Endothelial cell of umbilical vein (primary cell): ENCODE measurements around the gene ST6GALNAC2. TPM values are rescaled to one million over a fixed set of nuclear protein-coding genes. Genes with fewer than 3 reads are reported as not detected.

Source experiments
- BruUV-seq: library from RNA; stranded (reverse); fragments of 400-500 nt; replicated peaks from 2 replicates; lab custom pipeline; 2021; lab: Mats Ljungman, UMichigan
- CTCF ChIA-PET: fragments of 300-600, 350-600 bp; sonication (Branson Sonifier 250); formaldehyde crosslinking; loops from one replicate; lab custom pipeline; 2021; ENCODE audit warnings: antibody characterized with exemption, inconsistent platforms; lab: Charles Lee
- POLR2A ChIA-PET: fragments of 300-600, 350-600 bp; sonication (Branson Sonifier 250); formaldehyde crosslinking; loops from one replicate; lab custom pipeline; 2021; ENCODE audit warnings: antibody characterized with exemption, inconsistent platforms; lab: Charles Lee
- DNase-seq: peaks from one replicate; pipeline ENCODE4 v3.0.0-alpha.2; 2011; ENCODE audit warnings: low read depth, low spot score
- FAIRE-seq: peaks from 2 replicates; lab custom pipeline; 2011; peaks lifted over from hg19 to GRCh38; lab: Jason Lieb, UNC
- H2AFZ ChIP-seq: 2 replicates; pipeline ENCODE4 v1.6.0; 2012; ENCODE audit warnings: low read depth, low read length, control low read depth, inconsistent platforms
- H3K27ac ChIP-seq: 2 replicates; pipeline ENCODE4 v1.5.1; 2011; ENCODE audit warnings: low read depth, mild to moderate bottlenecking, control low read depth, low read length, moderate library complexity; ENCODE audit not compliant: insufficient read depth
- H3K27me3 ChIP-seq, 2 experiments: 2 replicates each; pipeline versions ENCODE4 v1.6.0 to v1.6.1; 2011; ENCODE audit warnings: low read length in 2 of 2, mixed read lengths in 1 of 2; ENCODE audit not compliant: control insufficient read depth in 2 of 2, insufficient read depth in 2 of 2
- H3K36me3 ChIP-seq, 2 experiments: 2 replicates in 1 of 2; 3 replicates in 1 of 2; pipeline ENCODE4 v1.5.1; 2011; ENCODE audit warnings: low read length in 2 of 2, mild to moderate bottlenecking in 1 of 2, moderate library complexity in 1 of 2; ENCODE audit not compliant: control insufficient read depth in 2 of 2, insufficient read depth in 2 of 2; ENCODE audit errors: extremely low read depth in 1 of 2
- H3K4me1 ChIP-seq: 3 replicates; pipeline ENCODE4 v1.5.1; 2011; ENCODE audit warnings: mild to moderate bottlenecking, low read length; ENCODE audit not compliant: control insufficient read depth, insufficient read depth; ENCODE audit errors: extremely low read depth
- H3K4me2 ChIP-seq: 2 replicates; pipeline ENCODE4 v1.6.1; 2011; ENCODE audit warnings: low read length, control low read depth, mixed read lengths; ENCODE audit not compliant: insufficient read depth
- H3K4me3 ChIP-seq, 3 experiments: fragments of 200-600 bp in 1 of 3; sonication (generic), shearing (Covaris generic) in 1 of 3; replicated peaks in 1 of 3; 2 replicates each; pipeline ENCODE4 v1.5.1; 2011 to 2016; ENCODE audit warnings: control low read depth in 3 of 3, low read length in 3 of 3, mild to moderate bottlenecking in 2 of 3, inconsistent platforms in 1 of 3, low read depth in 1 of 3, moderate library complexity in 1 of 3; ENCODE audit not compliant: insufficient read depth in 1 of 3
- H3K79me2 ChIP-seq: 2 replicates; pipeline ENCODE4 v1.6.0; 2012; ENCODE audit warnings: low read length, inconsistent platforms; ENCODE audit not compliant: control insufficient read depth, insufficient read depth
- H3K9ac ChIP-seq: replicated peaks from 2 replicates; pipeline ENCODE3; 2011; ENCODE audit warnings: low read length, control low read depth; ENCODE audit not compliant: insufficient read depth; ENCODE audit errors: extremely low read depth
- H3K9me1 ChIP-seq: replicated peaks from 3 replicates; pipeline ENCODE4 v1.6.0; 2011; ENCODE audit warnings: mild to moderate bottlenecking, low read length; ENCODE audit not compliant: control insufficient read depth, insufficient read depth; ENCODE audit errors: extremely low read depth
- H3K9me3 ChIP-seq: replicated peaks from 2 replicates; pipeline ENCODE4 v1.5.1; 2012; ENCODE audit warnings: low read length, inconsistent platforms; ENCODE audit not compliant: control insufficient read depth, insufficient read depth
- H4K20me1 ChIP-seq: replicated peaks from 2 replicates; pipeline ENCODE3; 2011; ENCODE audit warnings: mild to moderate bottlenecking, low read length; ENCODE audit not compliant: control insufficient read depth, insufficient read depth; ENCODE audit errors: extremely low read depth
- EZH2 ChIP-seq: IDR thresholded peaks from 2 replicates; pipeline ENCODE4 v1.6.1; 2012; ENCODE audit warnings: borderline replicate concordance, low read depth, mild to moderate bottlenecking, moderate library complexity, low read length, inconsistent platforms; ENCODE audit not compliant: severe bottlenecking
- FOS ChIP-seq: IDR thresholded peaks from 2 replicates; pipeline ENCODE4 v1.6.1; 2011; ENCODE audit warnings: mild to moderate bottlenecking, low read length, moderate library complexity, borderline replicate concordance; ENCODE audit not compliant: insufficient read depth
- GATA2 ChIP-seq: IDR thresholded peaks from 2 replicates; pipeline ENCODE4 v1.7.0; 2011; ENCODE audit warnings: low read depth, mild to moderate bottlenecking, moderate library complexity, mixed read lengths, low read length; ENCODE audit not compliant: insufficient read length, insufficient read depth
- JUN ChIP-seq: IDR thresholded peaks from 2 replicates; pipeline ENCODE4 v1.6.1; 2011; ENCODE audit warnings: borderline replicate concordance, low read depth; ENCODE audit not compliant: insufficient read length, insufficient read depth
- MYC ChIP-seq: IDR thresholded peaks from one replicate; pipeline ENCODE4 v1.6.1; 2011; ENCODE audit warnings: mild to moderate bottlenecking, low read depth, low read length
- POLR2A ChIP-seq: IDR thresholded peaks from 2 replicates; pipeline ENCODE4 v1.6.1; 2012; ENCODE audit warnings: low read depth, mild to moderate bottlenecking, control low read depth, low read length
- POLR2AphosphoS5 ChIP-seq: IDR thresholded peaks from 2 replicates; pipeline ENCODE4 v1.6.1; 2012; ENCODE audit warnings: low read depth, mild to moderate bottlenecking, control low read depth, low read length, moderate library complexity; ENCODE audit not compliant: insufficient read depth
- dilution Hi-C: fragments of 300-500 bp; cut with MboI; formaldehyde crosslinking; loops from one replicate; pipeline ENCODE4 v1.15.0; 2019; ENCODE audit warnings: low sequenced_read_pairs; ENCODE audit not compliant: extremely low pct_ligation_motif_present
- intact Hi-C: fragments of 100-400 bp; cut with micrococcal nuclease; formaldehyde crosslinking; loops from one replicate; pipeline ENCODE4 v1.10.0; 2022
- polyA plus RNA-seq, 4 experiments: library from polyadenylated mRNA; depleted of rRNA in 3 of 4; stranded (reverse) in 3 of 4; unstranded in 1 of 4; fragments of >200 nt; gene quantifications; 2 replicates each; pipeline versions ENCODE4 v1.2.1 to v1.2.3, GENCODE V29; 2011 to 2012; ENCODE audit warnings: missing spikeins in 1 of 4
- total RNA-seq: library from RNA; stranded (reverse); gene quantifications from 2 replicates; pipeline ENCODE4 v1.2.3, GENCODE V29; 2021
- TF ChIP-seq, protein P1 (sequence below), 2 donors: IDR thresholded peaks; 1 replicate in 1 of 2; 2 replicates in 1 of 2; pipeline ENCODE4 v1.5.1; 2011; ENCODE audit warnings: low read length in 2 of 2, mild to moderate bottlenecking in 2 of 2, moderate library complexity in 2 of 2, control low read depth in 1 of 2, inconsistent platforms in 1 of 2, low read depth in 1 of 2; ENCODE audit not compliant: insufficient read depth in 1 of 2; ENCODE audit errors: extremely low read depth in 1 of 2
- TF ChIP-seq, protein P2 (sequence below): IDR thresholded peaks from 2 replicates; pipeline ENCODE4 v1.6.1; 2011; ENCODE audit not compliant: insufficient read depth, insufficient read length

Gene ST6GALNAC2
- total and polyA plus RNA-seq, 2 donors (not counting 3 experiments of a cell fraction or from before 2014, with no cell fraction given), result 0.59 to 1.7 TPM

DNA sequence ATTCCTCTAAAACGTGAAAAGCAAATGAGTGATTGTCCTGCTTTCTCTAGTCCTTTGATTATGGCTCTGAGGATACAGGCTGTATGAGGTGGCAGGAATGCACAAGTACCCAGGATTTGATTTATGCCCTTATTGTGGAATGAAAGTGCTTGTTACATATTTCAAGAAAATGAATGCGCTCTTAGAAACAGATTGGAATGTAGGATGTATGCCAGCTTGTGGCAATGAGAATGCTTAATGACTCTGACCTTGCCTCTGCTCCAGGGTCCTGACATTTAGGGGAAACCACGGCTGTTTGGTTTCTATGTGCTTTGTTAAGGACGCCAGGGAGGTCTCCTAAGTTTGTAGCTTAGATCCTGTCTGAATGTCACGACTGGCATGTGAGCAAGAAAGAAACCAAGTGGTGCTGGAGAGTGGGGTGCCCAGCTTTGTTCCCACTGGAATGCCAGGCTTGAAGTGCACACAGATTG lies 23.8 kb downstream of the ST6GALNAC2 start:
- Histone ChIP-seq H3K9me3 (no peaks in the 10 kb centered on the region), H3K4me1 (peaks cover 47% of the 10 kb centered on the region), H4K20me1 (no peaks in the 10 kb centered on the region), H2AFZ (no peak overlapping the region), H3K9ac (peak overlapping the region; percentile 68), H3K4me2 (peak overlapping the region; percentile 97), H3K79me2 (peaks cover 45% of the 10 kb centered on the region), H3K27me3 (no peaks in the 10 kb centered on the region), H3K9me1 (no peaks in the 10 kb centered on the region), H3K36me3 (peaks cover 5 to 7% of the 10 kb centered on the region in 2 experiments), H3K4me3 (no peak overlapping the region), H3K27ac (peak overlapping the region; percentile 82)
- ChIA-PET POLR2A (no interaction called here), CTCF (interaction anchor here (0.9 to 8.8 kb wide), 6 partner anchors 15 to 120 kb away, joined by 3 to 121 read pairs (median 6); partner anchors contain the start of gene ST6GALNAC2)
- TF ChIP-seq JUN (no peak), MYC (no peak), FOS (no peak), GATA2 (no peak), POLR2A (no peak), EZH2 (no peak), POLR2AphosphoS5 (no peak)
- TF ChIP-seq, protein P1, sequence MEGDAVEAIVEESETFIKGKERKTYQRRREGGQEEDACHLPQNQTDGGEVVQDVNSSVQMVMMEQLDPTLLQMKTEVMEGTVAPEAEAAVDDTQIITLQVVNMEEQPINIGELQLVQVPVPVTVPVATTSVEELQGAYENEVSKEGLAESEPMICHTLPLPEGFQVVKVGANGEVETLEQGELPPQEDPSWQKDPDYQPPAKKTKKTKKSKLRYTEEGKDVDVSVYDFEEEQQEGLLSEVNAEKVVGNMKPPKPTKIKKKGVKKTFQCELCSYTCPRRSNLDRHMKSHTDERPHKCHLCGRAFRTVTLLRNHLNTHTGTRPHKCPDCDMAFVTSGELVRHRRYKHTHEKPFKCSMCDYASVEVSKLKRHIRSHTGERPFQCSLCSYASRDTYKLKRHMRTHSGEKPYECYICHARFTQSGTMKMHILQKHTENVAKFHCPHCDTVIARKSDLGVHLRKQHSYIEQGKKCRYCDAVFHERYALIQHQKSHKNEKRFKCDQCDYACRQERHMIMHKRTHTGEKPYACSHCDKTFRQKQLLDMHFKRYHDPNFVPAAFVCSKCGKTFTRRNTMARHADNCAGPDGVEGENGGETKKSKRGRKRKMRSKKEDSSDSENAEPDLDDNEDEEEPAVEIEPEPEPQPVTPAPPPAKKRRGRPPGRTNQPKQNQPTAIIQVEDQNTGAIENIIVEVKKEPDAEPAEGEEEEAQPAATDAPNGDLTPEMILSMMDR (IDR thresholded peaks at IDR 0.05; ENCODE audit: extremely low read depth in 1 of 2, insufficient read depth in 1 of 2, low read depth in 1 of 2, low read length in 2 of 2), result no peak
- TF ChIP-seq, protein P2, sequence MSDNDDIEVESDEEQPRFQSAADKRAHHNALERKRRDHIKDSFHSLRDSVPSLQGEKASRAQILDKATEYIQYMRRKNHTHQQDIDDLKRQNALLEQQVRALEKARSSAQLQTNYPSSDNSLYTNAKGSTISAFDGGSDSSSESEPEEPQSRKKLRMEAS, result no peak
- no TSS peak for BruUV-seq
- FAIRE-seq (no peak), DNase-seq (peak; percentile 66)
- dilution Hi-C loops (no loop called here), intact Hi-C loops (no loop called here)
